K562 (cell line): ENCODE data around the gene MUSK. TPM values are rescaled to one million over a fixed set of nuclear protein-coding genes. Genes with fewer than 3 reads are reported as not detected.

ENCODE experiments used
- ATAC-seq: fragments of 200-7000 bp; cut with Tn5 transposase; 3 replicates; pipeline ENCODE4 v1.9.1; 2020; ENCODE audit warnings: moderate library complexity
- BruUV-seq: library from RNA; stranded (reverse); fragments of 400-500 nt; replicated peaks from 2 replicates; lab custom pipeline; 2021; lab: Mats Ljungman, UMichigan
- CTCF ChIA-PET: fragments of 300-600 bp; formaldehyde crosslinking; extraction: SDS; loops from one replicate; lab custom pipeline; 2021; ENCODE audit warnings: low intra/inter-chr PET ratio; lab: Yijun Ruan, JAX
- POLR2A ChIA-PET: fragments of 300-600, 350-650 bp; sonication (Branson Sonifier 250); formaldehyde crosslinking; extraction: SDS; loops from one replicate; lab custom pipeline; 2021; ENCODE audit warnings: antibody characterized with exemption, inconsistent platforms; lab: Yijun Ruan, JAX
- DNase-seq, 4 experiments: peaks; one replicate each; pipeline versions ENCODE4 v3.0.0 to v3.0.0-alpha.2; 2011 to 2018; ENCODE audit warnings: low spot score in 3 of 4, mixed read lengths in 3 of 4; ENCODE audit errors: extremely low read depth in 1 of 4
- FAIRE-seq: peaks from 2 replicates; lab custom pipeline; 2011; peaks lifted over from hg19 to GRCh38; lab: Jason Lieb, UNC
- H2AFZ ChIP-seq: 2 replicates; pipeline ENCODE4 v1.6.0; 2011; ENCODE audit warnings: low read depth, low read length, control low read depth, inconsistent platforms
- H3K27ac ChIP-seq: fragments of 200-600 bp; 3 replicates; pipeline ENCODE4 v1.8.0; 2011; ENCODE audit warnings: low read depth, mild to moderate bottlenecking, control low read depth, inconsistent platforms, low read length, moderate library complexity, mixed read lengths; ENCODE audit errors: extremely low read depth
- H3K27me3 ChIP-seq, 2 experiments: fragments of 300-600 bp in 1 of 2; 2 replicates in 1 of 2; 3 replicates in 1 of 2; pipeline versions ENCODE4 v1.6.0 to v1.8.0; 2011; ENCODE audit warnings: inconsistent platforms in 2 of 2, low read length in 2 of 2, mild to moderate bottlenecking in 1 of 2, mixed read lengths in 1 of 2, moderate library complexity in 1 of 2; ENCODE audit not compliant: control insufficient read depth in 2 of 2, insufficient read depth in 2 of 2
- H3K36me3 ChIP-seq: fragments of 300-600 bp; 3 replicates; pipeline ENCODE4 v1.8.0; 2011; ENCODE audit warnings: mild to moderate bottlenecking, low read length, inconsistent platforms; ENCODE audit not compliant: control insufficient read depth, insufficient read depth
- H3K4me1 ChIP-seq, 2 experiments: fragments of 200-600 bp in 1 of 2; replicated peaks in 1 of 2; 2 replicates in 1 of 2; 3 replicates in 1 of 2; pipeline versions ENCODE4 v1.5.1 to v1.8.0; 2011; ENCODE audit warnings: inconsistent platforms in 2 of 2, low read length in 2 of 2, mild to moderate bottlenecking in 1 of 2, mixed read lengths in 1 of 2, moderate library complexity in 1 of 2; ENCODE audit not compliant: control insufficient read depth in 2 of 2, insufficient read depth in 2 of 2
- H3K4me2 ChIP-seq: 2 replicates; pipeline ENCODE4 v1.6.1; 2011; ENCODE audit warnings: low read length, control low read depth, inconsistent platforms, mixed read lengths; ENCODE audit not compliant: insufficient read depth
- H3K4me3 ChIP-seq: fragments of 200-600 bp; sonication (generic), shearing (Covaris generic); 2 replicates; pipeline ENCODE4 v1.5.1; 2016; ENCODE audit warnings: control low read depth, inconsistent platforms
- H3K79me2 ChIP-seq: fragments of 200-600 bp; 3 replicates; pipeline ENCODE4 v1.8.0; 2011; ENCODE audit warnings: low read length, inconsistent platforms; ENCODE audit not compliant: control insufficient read depth, insufficient read depth
- H3K9ac ChIP-seq, 2 experiments: 2 replicates each; pipeline versions ENCODE4 v1.6.0 to v1.6.1; 2011; ENCODE audit warnings: low read depth in 2 of 2, low read length in 2 of 2, control low read depth in 1 of 2, inconsistent platforms in 1 of 2, mild to moderate bottlenecking in 1 of 2, mixed read lengths in 1 of 2; ENCODE audit not compliant: insufficient read depth in 1 of 2
- H3K9me1 ChIP-seq: one replicate; pipeline ENCODE4 v1.6.0; 2011; ENCODE audit warnings: inconsistent platforms, mild to moderate bottlenecking, low read length, moderate library complexity; ENCODE audit not compliant: control insufficient read depth, insufficient read depth
- H3K9me3 ChIP-seq: replicated peaks from 2 replicates; pipeline ENCODE4 v1.5.1; 2011; ENCODE audit warnings: low read depth, low read length, inconsistent platforms; ENCODE audit not compliant: control insufficient read depth, insufficient read depth
- H4K20me1 ChIP-seq: replicated peaks from 2 replicates; pipeline ENCODE4 v1.6.1; 2011; ENCODE audit warnings: low read length, inconsistent platforms, mixed read lengths; ENCODE audit not compliant: control insufficient read depth, insufficient read depth
- ARID2 ChIP-seq: fragments of 450-650 bp; IDR thresholded peaks from 2 replicates; pipeline ENCODE4 v1.6.1; 2017; ENCODE audit warnings: antibody characterized with exemption, mild to moderate bottlenecking
- CBX3 ChIP-seq, 2 experiments: IDR thresholded peaks; 1 replicate in 1 of 2; 2 replicates in 1 of 2; pipeline ENCODE4 v1.6.1; 2012; ENCODE audit warnings: inconsistent platforms in 2 of 2, low read length in 2 of 2, borderline replicate concordance in 1 of 2, control low read depth in 1 of 2
- HCFC1 ChIP-seq: IDR thresholded peaks from 2 replicates; pipeline ENCODE4 v1.6.1; 2012; ENCODE audit warnings: low read depth, low read length, improper control_type of control experiment
- POU5F1 ChIP-seq: fragments of 150-350 bp; IDR thresholded peaks from 2 replicates; pipeline ENCODE4 v1.6.1; 2014; ENCODE audit warnings: borderline replicate concordance, low read length, low read depth, mild to moderate bottlenecking; ENCODE audit not compliant: partially characterized antibody
- SMC3 ChIP-seq: conservative IDR thresholded peaks from 2 replicates; pipeline ENCODE4 v1.6.1; 2011; ENCODE audit warnings: low read depth, low read length, improper control_type of control experiment; ENCODE audit not compliant: insufficient read depth
- SREBF1 ChIP-seq: fragments of 150-350 bp; IDR thresholded peaks from 2 replicates; pipeline ENCODE4 v1.6.1; 2014; ENCODE audit warnings: antibody characterized with exemption, low read depth, low read length, borderline replicate concordance
- TBL1XR1 ChIP-seq, 2 experiments: IDR thresholded peaks; 2 replicates each; pipeline ENCODE4 v1.6.1; 2012; ENCODE audit warnings: improper control_type of control experiment in 2 of 2, low read length in 2 of 2, mild to moderate bottlenecking in 1 of 2
- ZFX ChIP-seq: sonication (generic); formaldehyde crosslinking; IDR thresholded peaks from 2 replicates; pipeline ENCODE4 v1.8.0; 2022; ENCODE audit warnings: mild to moderate bottlenecking, missing genetic modification reagents, moderate library complexity
- ZNF282 ChIP-seq: sonication (generic); formaldehyde crosslinking; IDR thresholded peaks from 2 replicates; pipeline ENCODE4 v1.8.1; 2023; ENCODE audit warnings: missing genetic modification reagents
- ZZZ3 ChIP-seq: fragments of 450-650 bp; IDR thresholded peaks from 2 replicates; pipeline ENCODE4 v1.6.1; 2016; ENCODE audit warnings: antibody characterized with exemption, mild to moderate bottlenecking, moderate library complexity
- WGBS: fragments of 100-300 bp; shearing (Covaris generic); methylation state at CpG from one replicate; pipeline ENCODE4 v1.1.6; 2016; ENCODE audit warnings: low coverage, mixed read lengths; ENCODE audit not compliant: insufficient coverage; ENCODE audit errors: missing lambda C conversion rate; 5-methylcytosine and 5-hydroxymethylcytosine counted together
- in situ Hi-C: fragments of 300-500 bp; cut with MboI; formaldehyde crosslinking; loops from 4 replicates; pipeline ENCODE4 v1.15.0; 2018; ENCODE audit warnings: inconsistent platforms, mixed read lengths
- intact Hi-C: fragments of 100-400 bp; cut with micrococcal nuclease; formaldehyde crosslinking; loops from 2 replicates; pipeline ENCODE4 v1.14.2; 2022
- polyA plus RNA-seq, 8 experiments: library from polyadenylated mRNA; depleted of rRNA in 4 of 8; stranded (reverse) in 5 of 8; unstranded in 3 of 8; fragments of >200 nt; fragmentation: Nextera tagmentation in 2 of 8; fragmentation: Illumina TruSeq in 1 of 8; extraction: Ambion mirVana in 2 of 8; extraction: Trizol in 1 of 8; gene quantifications; 2 replicates each; pipeline versions ENCODE4 v1.2.1 to v1.2.3, GENCODE V29; 2011 to 2014; ENCODE audit warnings: inconsistent platforms in 1 of 8, missing spikeins in 1 of 8
- total RNA-seq, 7 experiments: library from RNA; depleted of rRNA in 6 of 7; stranded (reverse); fragments of >200 nt in 6 of 7; fragmentation: Illumina TruSeq in 2 of 7; extraction: Trizol in 2 of 7; gene quantifications; 2 replicates each; pipeline versions ENCODE4 v1.2.1 to v1.2.3, GENCODE V29; 2011 to 2021; ENCODE audit warnings: low replicate concordance in 1 of 7
- TF ChIP-seq, protein P1 (sequence below): fragments of 450-650 bp; IDR thresholded peaks from 2 replicates; pipeline ENCODE4 v1.6.1; 2018; ENCODE audit not compliant: partially characterized antibody
- TF ChIP-seq, protein P2 (sequence below): fragments of 250-450 bp; sonication (Bioruptor Pico); IDR thresholded peaks from 2 replicates; pipeline ENCODE4 v1.8.0; 2022; ENCODE audit warnings: moderate library complexity, mild to moderate bottlenecking, inconsistent platforms
- TF ChIP-seq, protein P3 (sequence below): sonication (generic); formaldehyde crosslinking; IDR thresholded peaks from 2 replicates; pipeline ENCODE4 v1.8.1; 2023; ENCODE audit warnings: mild to moderate bottlenecking, missing genetic modification reagents

Gene MUSK
- total and polyA plus RNA-seq, 9 of the 15 experiments (the other 6 are each of a cell fraction or from before 2014, with no cell fraction given), result not detected

DNA sequence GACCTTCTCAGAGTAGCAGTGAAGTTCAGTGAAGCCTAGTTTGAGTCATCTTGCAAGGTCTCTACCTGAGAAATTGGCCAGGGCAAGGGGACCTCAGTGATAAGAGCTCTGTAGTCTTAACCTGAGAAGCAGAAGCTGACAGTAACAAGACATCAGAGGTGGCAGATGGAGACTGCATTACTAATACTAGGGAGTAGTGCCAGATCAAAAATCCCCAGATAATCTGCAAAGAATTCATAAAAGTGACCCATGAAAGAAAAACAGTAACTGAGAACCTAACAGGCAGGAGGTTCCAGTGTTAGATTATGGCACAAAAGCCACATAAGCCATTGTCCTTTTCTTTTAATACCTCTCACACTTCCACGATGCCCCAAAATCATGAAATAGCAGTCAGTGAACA is 175.5 kb downstream of the MUSK start:
- intact Hi-C loops (no loop called here), in situ Hi-C loops (no loop called here)
- Histone ChIP-seq H3K9me3 (no peaks in the 10 kb centered on the region), H3K4me3 (no peak overlapping the region), H4K20me1 (no peaks in the 10 kb centered on the region), H3K4me1 (no peaks in the 10 kb centered on the region), H3K9ac (no peak overlapping the region), H3K27ac (no peak overlapping the region), H3K4me2 (no peak overlapping the region), H3K27me3 (no peaks in the 10 kb centered on the region), H3K36me3 (no peaks in the 10 kb centered on the region)
- BruUV-seq, result no TSS peak
- no peak for ATAC-seq
- POLR2A ChIA-PET, result no interaction called here
- 0% methylated on average over 1 of the region's 1 CpG for WGBS
- CTCF ChIA-PET, result no interaction called here
- no peak for DNase-seq
- no peak for TF ChIP-seq POU5F1
- TF ChIP-seq, protein P1, sequence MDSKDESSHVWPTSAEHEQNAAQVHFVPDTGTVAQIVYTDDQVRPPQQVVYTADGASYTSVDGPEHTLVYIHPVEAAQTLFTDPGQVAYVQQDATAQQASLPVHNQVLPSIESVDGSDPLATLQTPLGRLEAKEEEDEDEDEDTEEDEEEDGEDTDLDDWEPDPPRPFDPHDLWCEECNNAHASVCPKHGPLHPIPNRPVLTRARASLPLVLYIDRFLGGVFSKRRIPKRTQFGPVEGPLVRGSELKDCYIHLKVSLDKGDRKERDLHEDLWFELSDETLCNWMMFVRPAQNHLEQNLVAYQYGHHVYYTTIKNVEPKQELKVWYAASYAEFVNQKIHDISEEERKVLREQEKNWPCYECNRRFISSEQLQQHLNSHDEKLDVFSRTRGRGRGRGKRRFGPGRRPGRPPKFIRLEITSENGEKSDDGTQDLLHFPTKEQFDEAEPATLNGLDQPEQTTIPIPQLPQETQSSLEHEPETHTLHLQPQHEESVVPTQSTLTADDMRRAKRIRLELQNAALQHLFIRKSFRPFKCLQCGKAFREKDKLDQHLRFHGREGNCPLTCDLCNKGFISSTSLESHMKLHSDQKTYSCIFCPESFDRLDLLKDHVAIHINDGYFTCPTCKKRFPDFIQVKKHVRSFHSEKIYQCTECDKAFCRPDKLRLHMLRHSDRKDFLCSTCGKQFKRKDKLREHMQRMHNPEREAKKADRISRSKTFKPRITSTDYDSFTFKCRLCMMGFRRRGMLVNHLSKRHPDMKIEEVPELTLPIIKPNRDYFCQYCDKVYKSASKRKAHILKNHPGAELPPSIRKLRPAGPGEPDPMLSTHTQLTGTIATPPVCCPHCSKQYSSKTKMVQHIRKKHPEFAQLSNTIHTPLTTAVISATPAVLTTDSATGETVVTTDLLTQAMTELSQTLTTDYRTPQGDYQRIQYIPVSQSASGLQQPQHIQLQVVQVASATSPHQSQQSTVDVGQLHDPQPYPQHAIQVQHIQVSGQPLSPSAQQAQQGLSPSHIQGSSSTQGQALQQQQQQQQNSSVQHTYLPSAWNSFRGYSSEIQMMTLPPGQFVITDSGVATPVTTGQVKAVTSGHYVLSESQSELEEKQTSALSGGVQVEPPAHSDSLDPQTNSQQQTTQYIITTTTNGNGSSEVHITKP, result no peak
- TF ChIP-seq TBL1XR1 (IDR thresholded peaks at IDR 0.05; ENCODE audit: low read length in 2 of 2), result no peak
- no peak for TF ChIP-seq ZNF282 (CRISPR knock-in tag)
- TF ChIP-seq ZZZ3, result no peak
- TF ChIP-seq, protein P2, sequence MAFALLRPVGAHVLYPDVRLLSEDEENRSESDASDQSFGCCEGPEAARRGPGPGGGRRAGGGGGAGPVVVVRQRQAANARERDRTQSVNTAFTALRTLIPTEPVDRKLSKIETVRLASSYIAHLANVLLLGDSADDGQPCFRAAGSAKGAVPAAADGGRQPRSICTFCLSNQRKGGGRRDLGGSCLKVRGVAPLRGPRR, result no peak
- TF ChIP-seq SMC3, result no peak
- no peak for TF ChIP-seq ARID2
- TF ChIP-seq ZFX (CRISPR knock-in tag), result no peak
- TF ChIP-seq SREBF1, result no peak
- TF ChIP-seq CBX3 (IDR thresholded peaks at IDR 0.05; ENCODE audit: borderline replicate concordance in 1 of 2, low read length in 2 of 2), result no peak
- no peak for TF ChIP-seq HCFC1
- TF ChIP-seq, protein P3, sequence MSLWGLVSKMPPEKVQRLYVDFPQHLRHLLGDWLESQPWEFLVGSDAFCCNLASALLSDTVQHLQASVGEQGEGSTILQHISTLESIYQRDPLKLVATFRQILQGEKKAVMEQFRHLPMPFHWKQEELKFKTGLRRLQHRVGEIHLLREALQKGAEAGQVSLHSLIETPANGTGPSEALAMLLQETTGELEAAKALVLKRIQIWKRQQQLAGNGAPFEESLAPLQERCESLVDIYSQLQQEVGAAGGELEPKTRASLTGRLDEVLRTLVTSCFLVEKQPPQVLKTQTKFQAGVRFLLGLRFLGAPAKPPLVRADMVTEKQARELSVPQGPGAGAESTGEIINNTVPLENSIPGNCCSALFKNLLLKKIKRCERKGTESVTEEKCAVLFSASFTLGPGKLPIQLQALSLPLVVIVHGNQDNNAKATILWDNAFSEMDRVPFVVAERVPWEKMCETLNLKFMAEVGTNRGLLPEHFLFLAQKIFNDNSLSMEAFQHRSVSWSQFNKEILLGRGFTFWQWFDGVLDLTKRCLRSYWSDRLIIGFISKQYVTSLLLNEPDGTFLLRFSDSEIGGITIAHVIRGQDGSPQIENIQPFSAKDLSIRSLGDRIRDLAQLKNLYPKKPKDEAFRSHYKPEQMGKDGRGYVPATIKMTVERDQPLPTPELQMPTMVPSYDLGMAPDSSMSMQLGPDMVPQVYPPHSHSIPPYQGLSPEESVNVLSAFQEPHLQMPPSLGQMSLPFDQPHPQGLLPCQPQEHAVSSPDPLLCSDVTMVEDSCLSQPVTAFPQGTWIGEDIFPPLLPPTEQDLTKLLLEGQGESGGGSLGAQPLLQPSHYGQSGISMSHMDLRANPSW, result no peak
- TF ChIP-seq, all 486 proteins: peak for 0
- no peaks in the 10 kb centered on the region for H3K79me2 ChIP-seq
- no peak for FAIRE-seq
- no peaks in the 10 kb centered on the region for H3K9me1 ChIP-seq
- no peak overlapping the region for H2AFZ ChIP-seq
